Tibial artery (tissue), 4 donors: Measurements from ENCODE around the gene L3MBTL4.

Experiments
- DNase-seq, 2 donors: peaks; one replicate each; pipeline ENCODE4 v3.0.0-alpha.2; 2019
- H3K27ac ChIP-seq, 2 donors: fragments of 200-600 bp; sonication (generic) in 1 of 2; 1 replicate in 1 of 2; 2 replicates in 1 of 2; pipeline ENCODE4 v1.5.1; 2018 to 2019; ENCODE audit warnings: mild to moderate bottlenecking in 1 of 2
- H3K27me3 ChIP-seq, 2 donors: fragments of 200-600 bp; sonication (generic) in 1 of 2; one replicate each; pipeline versions ENCODE4 v1.5.1 to v1.6.0; 2016 to 2019
- H3K36me3 ChIP-seq, 3 donors: fragments of 200-600 bp; sonication (generic) in 2 of 3; one replicate each; pipeline ENCODE4 v1.5.1; 2016 to 2019; ENCODE audit warnings: mild to moderate bottlenecking in 2 of 3
- H3K4me1 ChIP-seq, 4 donors: fragments of 200-600 bp; sonication (generic) in 2 of 4; 1 replicate in 3 of 4; 2 replicates in 1 of 4; pipeline ENCODE4 v1.5.1; 2016 to 2019
- H3K4me3 ChIP-seq, 2 donors: fragments of 200-600 bp; sonication (generic) in 1 of 2; 1 replicate in 1 of 2; 2 replicates in 1 of 2; pipeline ENCODE4 v1.5.1; 2018 to 2019; ENCODE audit warnings: mild to moderate bottlenecking in 2 of 2
- H3K9me3 ChIP-seq, 3 donors: fragments of 200-600 bp; sonication (generic) in 1 of 3; one replicate each; pipeline ENCODE4 v1.5.1; 2016 to 2019
- CTCF ChIP-seq, 2 experiments: fragments of 200-600 bp in 1 of 2; fragments of 450-650 bp in 1 of 2; IDR thresholded peaks; one replicate each; pipeline ENCODE4 v1.5.1; 2017 to 2019; ENCODE audit warnings: antibody characterized with exemption in 2 of 2, mild to moderate bottlenecking in 1 of 2, moderate library complexity in 1 of 2
- intact Hi-C: fragments of 100-400 bp; cut with DNase I; formaldehyde crosslinking; loops from one replicate; pipeline ENCODE4 v1.15.0; 2023; ENCODE audit warnings: low total_unique reads

L3MBTL4 gene

DNA sequence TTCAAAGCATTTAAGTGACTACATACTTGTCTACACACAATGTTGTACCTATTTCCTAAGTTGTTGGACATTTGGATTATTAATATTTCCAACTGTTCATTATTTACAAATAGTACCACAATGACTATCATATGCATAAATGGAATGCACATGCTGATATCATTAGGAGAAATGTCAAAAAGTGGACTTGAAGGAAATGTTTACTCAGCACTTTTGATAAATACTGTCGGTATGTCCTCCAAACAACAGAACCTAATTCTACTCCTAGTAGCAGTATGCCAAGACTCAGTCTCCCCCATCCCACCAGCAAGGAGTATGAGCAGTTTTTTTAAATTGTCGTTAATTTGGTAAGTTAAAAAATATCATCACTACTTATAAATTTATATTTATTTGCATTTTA, 116.8 kb downstream of the L3MBTL4 start:
- no peak for TF ChIP-seq CTCF (IDR thresholded peaks at IDR 0.05)
- Histone ChIP-seq H3K9me3 (no peaks in the 10 kb centered on the region), H3K36me3 (no peaks in the 10 kb centered on the region), H3K4me1 (no peaks in the 10 kb centered on the region), H3K27ac (no peak overlapping the region), H3K4me3 (no peak overlapping the region), H3K27me3 (no peaks in the 10 kb centered on the region)
- intact Hi-C loops: no loop called here
- DNase-seq: no peak

GRCh38 chr18:6294148-6294784, 120.4 kb downstream of the L3MBTL4 start:
- no peak for DNase-seq

GRCh38 chr18:6289843-6290242, 124.9 kb downstream of the L3MBTL4 start:
- H3K36me3 ChIP-seq: peaks cover 0 to 3% (median 0%) of the 10 kb centered on the region in 3 donors
- H3K4me3 ChIP-seq: no peak overlapping the region
- H3K27me3 ChIP-seq: no peaks in the 10 kb centered on the region
- DNase-seq: no peak
- intact Hi-C loops: no loop called here
- TF ChIP-seq CTCF (IDR thresholded peaks at IDR 0.05): no peak
- H3K27ac ChIP-seq: no peak overlapping the region
- H3K4me1 ChIP-seq: no peaks in the 10 kb centered on the region
- H3K9me3 ChIP-seq: no peaks in the 10 kb centered on the region

More at GRCh38 chr18:6294148-6294784, 120.4 kb downstream of the L3MBTL4 start:
- H3K27me3 ChIP-seq: no peaks in the 10 kb centered on the region
- H3K36me3 ChIP-seq: no peaks in the 10 kb centered on the region
- TF ChIP-seq CTCF (IDR thresholded peaks at IDR 0.05): no peak
- intact Hi-C loops: no loop called here
- no peak overlapping the region for H3K27ac ChIP-seq
- H3K9me3 ChIP-seq: no peaks in the 10 kb centered on the region
- H3K4me3 ChIP-seq: no peak overlapping the region
- H3K4me1 ChIP-seq: no peaks in the 10 kb centered on the region

DNA sequence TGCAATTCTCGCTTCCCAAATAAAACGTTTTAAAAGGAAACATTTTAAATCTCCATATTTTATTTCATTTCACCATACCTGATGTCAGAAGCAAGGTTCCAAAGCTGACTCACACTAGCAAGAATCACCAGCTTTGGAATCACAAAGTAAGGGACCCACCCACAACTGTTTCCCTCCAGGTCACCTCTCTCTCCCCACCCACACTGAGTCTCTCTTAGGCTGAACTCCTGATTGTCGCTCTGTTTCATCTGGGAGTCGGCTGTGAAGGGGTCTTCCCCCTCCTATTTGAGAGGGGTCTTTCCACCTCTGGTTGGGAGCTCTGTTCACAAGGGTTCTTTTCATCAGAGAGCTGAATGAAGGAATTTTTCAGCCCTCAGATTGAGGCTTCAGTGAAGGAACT, 128.1 kb downstream of the L3MBTL4 start:
- no peak overlapping the region for H3K4me3 ChIP-seq
- no peak overlapping the region for H3K27ac ChIP-seq
- no peaks in the 10 kb centered on the region for H3K27me3 ChIP-seq
- H3K4me1 ChIP-seq: no peaks in the 10 kb centered on the region
- intact Hi-C loops: no loop called here
- H3K36me3 ChIP-seq: peaks cover 0 to 8% (median 0%) of the 10 kb centered on the region in 3 donors
- no peaks in the 10 kb centered on the region for H3K9me3 ChIP-seq
- no peak for DNase-seq
- TF ChIP-seq CTCF (IDR thresholded peaks at IDR 0.05): no peak

- intact Hi-C loops: no loop called here
- TF ChIP-seq CTCF (IDR thresholded peaks at IDR 0.05): no peak
- H3K4me3 ChIP-seq: no peak overlapping the region
Observed at GRCh38 chr18:6284761-6285160, 129.9 kb downstream of the L3MBTL4 start.

DNA sequence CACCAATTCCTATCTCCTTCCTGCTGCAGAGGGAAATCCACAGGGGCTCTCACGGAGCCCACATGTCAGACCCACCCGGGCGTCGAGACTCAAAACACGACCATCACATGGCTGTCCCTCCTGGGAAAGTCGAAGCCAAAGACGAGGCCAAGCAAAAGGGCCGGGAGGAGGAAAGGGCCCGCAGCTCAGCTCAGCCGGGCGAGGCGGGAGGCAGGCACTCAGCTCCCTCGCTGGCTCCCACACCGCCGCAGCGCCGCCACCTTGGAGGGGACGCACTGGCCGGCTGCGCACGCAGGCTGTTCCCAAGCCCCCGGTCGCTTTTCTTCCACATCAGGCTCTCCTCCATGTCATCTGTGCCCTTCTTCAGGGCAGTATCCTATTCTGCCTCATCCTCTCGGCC, 130.4 kb downstream of the L3MBTL4 start:
- no peak overlapping the region for H3K4me3 ChIP-seq
- no peak for DNase-seq
- intact Hi-C loops: no loop called here
- H3K36me3 ChIP-seq: peaks cover 0 to 8% (median 0%) of the 10 kb centered on the region in 3 donors
- TF ChIP-seq CTCF (IDR thresholded peaks at IDR 0.05): no peak
- H3K4me1 ChIP-seq: no peaks in the 10 kb centered on the region
- no peaks in the 10 kb centered on the region for H3K27me3 ChIP-seq
- no peaks in the 10 kb centered on the region for H3K9me3 ChIP-seq
- no peak overlapping the region for H3K27ac ChIP-seq

More at GRCh38 chr18:6284761-6285160, 129.9 kb downstream of the L3MBTL4 start:
- Histone ChIP-seq H3K4me1 (no peaks in the 10 kb centered on the region), H3K36me3 (peaks cover 0 to 8% (median 0%) of the 10 kb centered on the region in 3 donors), H3K9me3 (no peaks in the 10 kb centered on the region), H3K27me3 (no peaks in the 10 kb centered on the region), H3K27ac (no peak overlapping the region)
- DNase-seq: no peak
